ENCODE measurements around the gene MSX2.
A peak's percentile ranks its signal among the peaks of the same experiment; 100 is the strongest.

The MSX2 gene

GRCh38 chr5:174723979-174724483, 351 bp upstream of the MSX2 start (continued):
- TF ChIP-seq ZFHX2 (tag by site-specific recombination; conservative IDR thresholded peaks at IDR 0.05) = no peak
- no peak for TF ChIP-seq ZNF561 (tag by site-specific recombination; IDR thresholded peaks at IDR 0.05; ENCODE audit: borderline replicate concordance)
- TF ChIP-seq, protein P1, sequence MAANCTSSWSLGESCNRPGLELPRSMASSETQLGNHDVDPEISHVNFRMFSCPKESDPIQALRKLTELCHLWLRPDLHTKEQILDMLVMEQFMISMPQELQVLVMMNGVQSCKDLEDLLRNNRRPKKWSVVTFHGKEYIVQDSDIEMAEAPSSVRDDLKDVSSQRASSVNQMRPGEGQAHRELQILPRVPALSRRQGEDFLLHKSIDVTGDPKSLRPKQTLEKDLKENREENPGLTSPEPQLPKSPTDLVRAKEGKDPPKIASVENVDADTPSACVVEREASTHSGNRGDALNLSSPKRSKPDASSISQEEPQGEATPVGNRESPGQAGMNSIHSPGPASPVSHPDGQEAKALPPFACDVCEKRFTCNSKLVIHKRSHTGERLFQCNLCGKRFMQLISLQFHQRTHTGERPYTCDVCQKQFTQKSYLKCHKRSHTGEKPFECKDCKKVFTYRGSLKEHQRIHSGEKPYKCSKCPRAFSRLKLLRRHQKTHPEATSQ (tag by site-specific recombination; IDR thresholded peaks at IDR 0.05) = no peak
- no peak for TF ChIP-seq ZNF549 (tag by site-specific recombination; IDR thresholded peaks at IDR 0.05)
- TF ChIP-seq ZNF560 (tag by site-specific recombination; IDR thresholded peaks at IDR 0.05; ENCODE audit: borderline replicate concordance) = no peak
- no peak for TF ChIP-seq ZNF501 (tag by site-specific recombination; IDR thresholded peaks at IDR 0.05)
- no peak; the same call in 1 of the 2 replicates for TF ChIP-seq SP3 (tag by site-specific recombination; IDR thresholded peaks at IDR 0.05)
- TF ChIP-seq, protein P2, sequence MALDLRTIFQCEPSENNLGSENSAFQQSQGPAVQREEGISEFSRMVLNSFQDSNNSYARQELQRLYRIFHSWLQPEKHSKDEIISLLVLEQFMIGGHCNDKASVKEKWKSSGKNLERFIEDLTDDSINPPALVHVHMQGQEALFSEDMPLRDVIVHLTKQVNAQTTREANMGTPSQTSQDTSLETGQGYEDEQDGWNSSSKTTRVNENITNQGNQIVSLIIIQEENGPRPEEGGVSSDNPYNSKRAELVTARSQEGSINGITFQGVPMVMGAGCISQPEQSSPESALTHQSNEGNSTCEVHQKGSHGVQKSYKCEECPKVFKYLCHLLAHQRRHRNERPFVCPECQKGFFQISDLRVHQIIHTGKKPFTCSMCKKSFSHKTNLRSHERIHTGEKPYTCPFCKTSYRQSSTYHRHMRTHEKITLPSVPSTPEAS (tag by site-specific recombination; IDR thresholded peaks at IDR 0.05) = no peak
- no peak for TF ChIP-seq ZNF529 (tag by site-specific recombination; IDR thresholded peaks at IDR 0.05; ENCODE audit: insufficient replicate concordance)
- TF ChIP-seq ZNF530 (tag by site-specific recombination; IDR thresholded peaks at IDR 0.05; ENCODE audit: low read depth) = no peak
- TF ChIP-seq KLF16 (tag by site-specific recombination; IDR thresholded peaks at IDR 0.05) = no peak
- TF ChIP-seq, protein P3, sequence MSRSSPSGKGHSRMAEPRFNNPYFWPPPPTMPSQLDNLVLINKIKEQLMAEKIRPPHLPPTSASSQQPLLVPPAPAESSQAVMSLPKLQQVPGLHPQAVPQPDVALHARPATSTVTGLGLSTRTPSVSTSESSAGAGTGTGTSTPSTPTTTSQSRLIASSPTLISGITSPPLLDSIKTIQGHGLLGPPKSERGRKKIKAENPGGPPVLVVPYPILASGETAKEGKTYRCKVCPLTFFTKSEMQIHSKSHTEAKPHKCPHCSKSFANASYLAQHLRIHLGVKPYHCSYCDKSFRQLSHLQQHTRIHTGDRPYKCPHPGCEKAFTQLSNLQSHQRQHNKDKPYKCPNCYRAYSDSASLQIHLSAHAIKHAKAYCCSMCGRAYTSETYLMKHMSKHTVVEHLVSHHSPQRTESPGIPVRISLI (tag by site-specific recombination; IDR thresholded peaks at IDR 0.05) = no peak; the same call in 1 of the 2 replicates
- TF ChIP-seq ZNF175 (tag by site-specific recombination; IDR thresholded peaks at IDR 0.05) = no peak
- TF ChIP-seq ZNF26 (tag by site-specific recombination; IDR thresholded peaks at IDR 0.05) = no peak
- no peak for TF ChIP-seq ZNF48 (tag by site-specific recombination; IDR thresholded peaks at IDR 0.05)
- TF ChIP-seq ZNF133 (tag by site-specific recombination; IDR thresholded peaks at IDR 0.05) = no peak
- no peak for TF ChIP-seq ZNF202 (tag by site-specific recombination; IDR thresholded peaks at IDR 0.05; ENCODE audit: borderline replicate concordance)
- no peak for TF ChIP-seq ZNF596 (tag by site-specific recombination; IDR thresholded peaks at IDR 0.05)
- TF ChIP-seq GFI1B (tag by site-specific recombination; IDR thresholded peaks at IDR 0.05) = no peak
- TF ChIP-seq ZNF426 (tag by site-specific recombination; IDR thresholded peaks at IDR 0.05) = no peak
- TF ChIP-seq, protein P4, sequence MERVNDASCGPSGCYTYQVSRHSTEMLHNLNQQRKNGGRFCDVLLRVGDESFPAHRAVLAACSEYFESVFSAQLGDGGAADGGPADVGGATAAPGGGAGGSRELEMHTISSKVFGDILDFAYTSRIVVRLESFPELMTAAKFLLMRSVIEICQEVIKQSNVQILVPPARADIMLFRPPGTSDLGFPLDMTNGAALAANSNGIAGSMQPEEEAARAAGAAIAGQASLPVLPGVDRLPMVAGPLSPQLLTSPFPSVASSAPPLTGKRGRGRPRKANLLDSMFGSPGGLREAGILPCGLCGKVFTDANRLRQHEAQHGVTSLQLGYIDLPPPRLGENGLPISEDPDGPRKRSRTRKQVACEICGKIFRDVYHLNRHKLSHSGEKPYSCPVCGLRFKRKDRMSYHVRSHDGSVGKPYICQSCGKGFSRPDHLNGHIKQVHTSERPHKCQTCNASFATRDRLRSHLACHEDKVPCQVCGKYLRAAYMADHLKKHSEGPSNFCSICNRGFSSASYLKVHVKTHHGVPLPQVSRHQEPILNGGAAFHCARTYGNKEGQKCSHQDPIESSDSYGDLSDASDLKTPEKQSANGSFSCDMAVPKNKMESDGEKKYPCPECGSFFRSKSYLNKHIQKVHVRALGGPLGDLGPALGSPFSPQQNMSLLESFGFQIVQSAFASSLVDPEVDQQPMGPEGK (tag by site-specific recombination; IDR thresholded peaks at IDR 0.05) = no peak; the same call in 1 of the 2 replicates
- TF ChIP-seq TRIM28 (IDR thresholded peaks at IDR 0.05; ENCODE audit: borderline replicate concordance, low read length) = no peak
- no peak for TF ChIP-seq ZNF112 (tag by site-specific recombination; IDR thresholded peaks at IDR 0.05)
- TF ChIP-seq ZNF660 (tag by site-specific recombination; IDR thresholded peaks at IDR 0.05) = no peak
- TF ChIP-seq ZNF184 (tag by site-specific recombination; IDR thresholded peaks at IDR 0.05) = 0 out of 2 replicates have a peak, but pooled peaks have one; percentile 27
- TF ChIP-seq ZNF274 (IDR thresholded peaks at IDR 0.05; ENCODE audit: low read length) = no peak
- TF ChIP-seq ZNF274 (tag by site-specific recombination; IDR thresholded peaks at IDR 0.05; ENCODE audit: borderline replicate concordance) = no peak
- no peak for TF ChIP-seq ZNF324 (tag by site-specific recombination; IDR thresholded peaks at IDR 0.05)
- TF ChIP-seq ZNF513 (tag by site-specific recombination; IDR thresholded peaks at IDR 0.05) = no peak
- no peak for TF ChIP-seq HOXA7 (CRISPR knock-in tag; IDR thresholded peaks at IDR 0.05; ENCODE audit: borderline replicate concordance)

Measured in HEK293 (cell line).